DOHH2 (cell line): ENCODE data around the gene ELP1.

Source experiments
- CTCF ChIP-seq: fragments of 200-600 bp; sonication (generic); IDR thresholded peaks from one replicate; pipeline ENCODE4 v1.5.1; 2014; ENCODE audit warnings: antibody characterized with exemption, mild to moderate bottlenecking, low read depth, low read length; ENCODE audit not compliant: poor library complexity, severe bottlenecking
- EZH2phosphoT487 ChIP-seq: fragments of 200-600 bp; sonication (generic); IDR thresholded peaks from 2 replicates; pipeline ENCODE4 v1.6.1; 2017; ENCODE audit warnings: borderline replicate concordance, mild to moderate bottlenecking, antibody characterized with exemption, low read length, moderate library complexity, mixed read lengths

- TF ChIP-seq CTCF, result peak; percentile 15
- TF ChIP-seq EZH2phosphoT487, result no peak
Measured at GRCh38 chr9:108850293-108850897, 83.5 kb downstream of the ELP1 start.
